ENCODE data around the gene DHODH.

GRCh38 chr16:72066747-72067146 is 58.2 kb downstream of the DHODH start:
- no peak for TF ChIP-seq ZNF423 (CRISPR knock-in tag; IDR thresholded peaks at IDR 0.05)
- TF ChIP-seq, protein P1, sequence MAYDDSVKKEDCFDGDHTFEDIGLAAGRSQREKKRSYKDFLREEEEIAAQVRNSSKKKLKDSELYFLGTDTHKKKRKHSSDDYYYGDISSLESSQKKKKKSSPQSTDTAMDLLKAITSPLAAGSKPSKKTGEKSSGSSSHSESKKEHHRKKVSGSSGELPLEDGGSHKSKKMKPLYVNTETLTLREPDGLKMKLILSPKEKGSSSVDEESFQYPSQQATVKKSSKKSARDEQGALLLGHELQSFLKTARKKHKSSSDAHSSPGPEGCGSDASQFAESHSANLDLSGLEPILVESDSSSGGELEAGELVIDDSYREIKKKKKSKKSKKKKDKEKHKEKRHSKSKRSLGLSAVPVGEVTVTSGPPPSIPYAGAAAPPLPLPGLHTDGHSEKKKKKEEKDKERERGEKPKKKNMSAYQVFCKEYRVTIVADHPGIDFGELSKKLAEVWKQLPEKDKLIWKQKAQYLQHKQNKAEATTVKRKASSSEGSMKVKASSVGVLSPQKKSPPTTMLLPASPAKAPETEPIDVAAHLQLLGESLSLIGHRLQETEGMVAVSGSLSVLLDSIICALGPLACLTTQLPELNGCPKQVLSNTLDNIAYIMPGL (CRISPR knock-in tag; IDR thresholded peaks at IDR 0.05), result no peak
- TF ChIP-seq NR2C2 (CRISPR knock-in tag; IDR thresholded peaks at IDR 0.05), result no peak
- TF ChIP-seq, protein P2, sequence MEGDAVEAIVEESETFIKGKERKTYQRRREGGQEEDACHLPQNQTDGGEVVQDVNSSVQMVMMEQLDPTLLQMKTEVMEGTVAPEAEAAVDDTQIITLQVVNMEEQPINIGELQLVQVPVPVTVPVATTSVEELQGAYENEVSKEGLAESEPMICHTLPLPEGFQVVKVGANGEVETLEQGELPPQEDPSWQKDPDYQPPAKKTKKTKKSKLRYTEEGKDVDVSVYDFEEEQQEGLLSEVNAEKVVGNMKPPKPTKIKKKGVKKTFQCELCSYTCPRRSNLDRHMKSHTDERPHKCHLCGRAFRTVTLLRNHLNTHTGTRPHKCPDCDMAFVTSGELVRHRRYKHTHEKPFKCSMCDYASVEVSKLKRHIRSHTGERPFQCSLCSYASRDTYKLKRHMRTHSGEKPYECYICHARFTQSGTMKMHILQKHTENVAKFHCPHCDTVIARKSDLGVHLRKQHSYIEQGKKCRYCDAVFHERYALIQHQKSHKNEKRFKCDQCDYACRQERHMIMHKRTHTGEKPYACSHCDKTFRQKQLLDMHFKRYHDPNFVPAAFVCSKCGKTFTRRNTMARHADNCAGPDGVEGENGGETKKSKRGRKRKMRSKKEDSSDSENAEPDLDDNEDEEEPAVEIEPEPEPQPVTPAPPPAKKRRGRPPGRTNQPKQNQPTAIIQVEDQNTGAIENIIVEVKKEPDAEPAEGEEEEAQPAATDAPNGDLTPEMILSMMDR (IDR thresholded peaks at IDR 0.05), result no peak
- no peak for TF ChIP-seq SP1 (CRISPR knock-in tag; conservative IDR thresholded peaks at IDR 0.05)
